Endothelial cell of umbilical vein (primary cell): ENCODE results near the gene DLGAP1. TPM values are rescaled to one million over a fixed set of nuclear protein-coding genes. Genes with fewer than 3 reads are reported as not detected.
A peak's percentile ranks its signal among the peaks of the same experiment; 100 is the strongest.

Source experiments
- BruUV-seq: library from RNA; stranded (reverse); fragments of 400-500 nt; replicated peaks from 2 replicates; lab custom pipeline; 2021; lab: Mats Ljungman, UMichigan
- CTCF ChIA-PET: fragments of 300-600, 350-600 bp; sonication (Branson Sonifier 250); formaldehyde crosslinking; loops from one replicate; lab custom pipeline; 2021; ENCODE audit warnings: antibody characterized with exemption, inconsistent platforms; lab: Charles Lee
- POLR2A ChIA-PET: fragments of 300-600, 350-600 bp; sonication (Branson Sonifier 250); formaldehyde crosslinking; loops from one replicate; lab custom pipeline; 2021; ENCODE audit warnings: antibody characterized with exemption, inconsistent platforms; lab: Charles Lee
- DNase-seq: peaks from one replicate; pipeline ENCODE4 v3.0.0-alpha.2; 2011; ENCODE audit warnings: low read depth, low spot score
- FAIRE-seq: peaks from 2 replicates; lab custom pipeline; 2011; peaks lifted over from hg19 to GRCh38; lab: Jason Lieb, UNC
- H2AFZ ChIP-seq: 2 replicates; pipeline ENCODE4 v1.6.0; 2012; ENCODE audit warnings: low read depth, low read length, control low read depth, inconsistent platforms
- H3K27ac ChIP-seq: 2 replicates; pipeline ENCODE4 v1.5.1; 2011; ENCODE audit warnings: low read depth, mild to moderate bottlenecking, control low read depth, low read length, moderate library complexity; ENCODE audit not compliant: insufficient read depth
- H3K27me3 ChIP-seq, 2 experiments: 2 replicates each; pipeline versions ENCODE4 v1.6.0 to v1.6.1; 2011; ENCODE audit warnings: low read length in 2 of 2, mixed read lengths in 1 of 2; ENCODE audit not compliant: control insufficient read depth in 2 of 2, insufficient read depth in 2 of 2
- H3K36me3 ChIP-seq, 2 experiments: 2 replicates in 1 of 2; 3 replicates in 1 of 2; pipeline ENCODE4 v1.5.1; 2011; ENCODE audit warnings: low read length in 2 of 2, mild to moderate bottlenecking in 1 of 2, moderate library complexity in 1 of 2; ENCODE audit not compliant: control insufficient read depth in 2 of 2, insufficient read depth in 2 of 2; ENCODE audit errors: extremely low read depth in 1 of 2
- H3K4me1 ChIP-seq: 3 replicates; pipeline ENCODE4 v1.5.1; 2011; ENCODE audit warnings: mild to moderate bottlenecking, low read length; ENCODE audit not compliant: control insufficient read depth, insufficient read depth; ENCODE audit errors: extremely low read depth
- H3K4me2 ChIP-seq: 2 replicates; pipeline ENCODE4 v1.6.1; 2011; ENCODE audit warnings: low read length, control low read depth, mixed read lengths; ENCODE audit not compliant: insufficient read depth
- H3K4me3 ChIP-seq, 3 experiments: fragments of 200-600 bp in 1 of 3; sonication (generic), shearing (Covaris generic) in 1 of 3; replicated peaks in 1 of 3; 2 replicates each; pipeline ENCODE4 v1.5.1; 2011 to 2016; ENCODE audit warnings: control low read depth in 3 of 3, low read length in 3 of 3, mild to moderate bottlenecking in 2 of 3, inconsistent platforms in 1 of 3, low read depth in 1 of 3, moderate library complexity in 1 of 3; ENCODE audit not compliant: insufficient read depth in 1 of 3
- H3K79me2 ChIP-seq: 2 replicates; pipeline ENCODE4 v1.6.0; 2012; ENCODE audit warnings: low read length, inconsistent platforms; ENCODE audit not compliant: control insufficient read depth, insufficient read depth
- H3K9ac ChIP-seq: replicated peaks from 2 replicates; pipeline ENCODE3; 2011; ENCODE audit warnings: low read length, control low read depth; ENCODE audit not compliant: insufficient read depth; ENCODE audit errors: extremely low read depth
- H3K9me1 ChIP-seq: replicated peaks from 3 replicates; pipeline ENCODE4 v1.6.0; 2011; ENCODE audit warnings: mild to moderate bottlenecking, low read length; ENCODE audit not compliant: control insufficient read depth, insufficient read depth; ENCODE audit errors: extremely low read depth
- H3K9me3 ChIP-seq: replicated peaks from 2 replicates; pipeline ENCODE4 v1.5.1; 2012; ENCODE audit warnings: low read length, inconsistent platforms; ENCODE audit not compliant: control insufficient read depth, insufficient read depth
- H4K20me1 ChIP-seq: replicated peaks from 2 replicates; pipeline ENCODE3; 2011; ENCODE audit warnings: mild to moderate bottlenecking, low read length; ENCODE audit not compliant: control insufficient read depth, insufficient read depth; ENCODE audit errors: extremely low read depth
- EZH2 ChIP-seq: IDR thresholded peaks from 2 replicates; pipeline ENCODE4 v1.6.1; 2012; ENCODE audit warnings: borderline replicate concordance, low read depth, mild to moderate bottlenecking, moderate library complexity, low read length, inconsistent platforms; ENCODE audit not compliant: severe bottlenecking
- FOS ChIP-seq: IDR thresholded peaks from 2 replicates; pipeline ENCODE4 v1.6.1; 2011; ENCODE audit warnings: mild to moderate bottlenecking, low read length, moderate library complexity, borderline replicate concordance; ENCODE audit not compliant: insufficient read depth
- GATA2 ChIP-seq: IDR thresholded peaks from 2 replicates; pipeline ENCODE4 v1.7.0; 2011; ENCODE audit warnings: low read depth, mild to moderate bottlenecking, moderate library complexity, mixed read lengths, low read length; ENCODE audit not compliant: insufficient read length, insufficient read depth
- JUN ChIP-seq: IDR thresholded peaks from 2 replicates; pipeline ENCODE4 v1.6.1; 2011; ENCODE audit warnings: borderline replicate concordance, low read depth; ENCODE audit not compliant: insufficient read length, insufficient read depth
- MYC ChIP-seq: IDR thresholded peaks from one replicate; pipeline ENCODE4 v1.6.1; 2011; ENCODE audit warnings: mild to moderate bottlenecking, low read depth, low read length
- POLR2A ChIP-seq: IDR thresholded peaks from 2 replicates; pipeline ENCODE4 v1.6.1; 2012; ENCODE audit warnings: low read depth, mild to moderate bottlenecking, control low read depth, low read length
- POLR2AphosphoS5 ChIP-seq: IDR thresholded peaks from 2 replicates; pipeline ENCODE4 v1.6.1; 2012; ENCODE audit warnings: low read depth, mild to moderate bottlenecking, control low read depth, low read length, moderate library complexity; ENCODE audit not compliant: insufficient read depth
- dilution Hi-C: fragments of 300-500 bp; cut with MboI; formaldehyde crosslinking; loops from one replicate; pipeline ENCODE4 v1.15.0; 2019; ENCODE audit warnings: low sequenced_read_pairs; ENCODE audit not compliant: extremely low pct_ligation_motif_present
- intact Hi-C: fragments of 100-400 bp; cut with micrococcal nuclease; formaldehyde crosslinking; loops from one replicate; pipeline ENCODE4 v1.10.0; 2022
- polyA plus RNA-seq, 4 experiments: library from polyadenylated mRNA; depleted of rRNA in 3 of 4; stranded (reverse) in 3 of 4; unstranded in 1 of 4; fragments of >200 nt; gene quantifications; 2 replicates each; pipeline versions ENCODE4 v1.2.1 to v1.2.3, GENCODE V29; 2011 to 2012; ENCODE audit warnings: missing spikeins in 1 of 4
- total RNA-seq: library from RNA; stranded (reverse); gene quantifications from 2 replicates; pipeline ENCODE4 v1.2.3, GENCODE V29; 2021
- TF ChIP-seq, protein P1 (sequence below): IDR thresholded peaks from 2 replicates; pipeline ENCODE4 v1.6.1; 2011; ENCODE audit not compliant: insufficient read depth, insufficient read length
- TF ChIP-seq, protein P2 (sequence below), 2 donors: IDR thresholded peaks; 1 replicate in 1 of 2; 2 replicates in 1 of 2; pipeline ENCODE4 v1.5.1; 2011; ENCODE audit warnings: low read length in 2 of 2, mild to moderate bottlenecking in 2 of 2, moderate library complexity in 2 of 2, control low read depth in 1 of 2, inconsistent platforms in 1 of 2, low read depth in 1 of 2; ENCODE audit not compliant: insufficient read depth in 1 of 2; ENCODE audit errors: extremely low read depth in 1 of 2

Gene DLGAP1
- total and polyA plus RNA-seq, 2 donors (not counting 3 experiments of a cell fraction or from before 2014, with no cell fraction given), result 0.04 TPM; not detected in 1

DNA sequence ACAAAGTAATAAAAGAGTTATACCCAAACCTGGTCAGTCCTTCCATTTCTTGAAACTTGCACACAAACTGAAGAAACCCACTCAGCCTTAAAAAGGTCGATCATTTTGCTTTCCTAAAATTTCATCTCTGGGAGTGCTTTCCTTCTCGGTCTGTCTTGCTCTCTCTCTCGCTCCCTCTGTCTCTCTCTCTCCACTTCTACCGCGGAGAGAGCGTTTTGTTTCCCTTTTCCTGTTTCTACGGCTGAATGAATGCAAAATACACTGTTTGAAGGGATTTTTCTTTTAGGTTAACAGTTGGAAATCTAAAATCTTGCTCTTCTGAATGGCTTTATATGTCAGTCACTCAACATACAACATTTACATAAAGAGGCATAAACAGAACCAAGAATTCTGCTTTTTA, 581.0 kb downstream of the DLGAP1 start:
- CTCF ChIA-PET, result interaction anchor here (2.8 to 4.0 kb wide), 3 partner anchors 103 to 170 kb away, joined by 10 to 16 read pairs (median 11); no protein-coding TSS in a partner anchor
- dilution Hi-C loops, result no loop called here

DNA sequence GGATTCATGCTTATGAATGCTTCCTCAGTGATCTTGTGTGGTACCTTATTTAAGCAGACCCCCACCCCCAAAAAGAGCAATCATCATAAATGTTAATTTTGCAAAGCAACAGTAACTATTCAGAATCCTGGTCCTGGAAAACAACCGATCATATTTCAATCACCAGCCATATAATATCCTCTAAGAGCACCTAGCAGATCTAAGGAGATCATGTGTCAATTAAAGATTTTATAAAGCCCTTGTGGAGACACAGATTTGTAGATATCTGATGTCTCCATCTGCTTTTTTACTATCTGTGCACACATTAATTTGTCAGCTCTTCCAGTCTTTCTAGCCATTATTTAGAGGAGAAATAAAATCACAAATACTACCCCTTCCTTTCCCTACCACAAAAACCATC, 581.4 kb downstream of the DLGAP1 start:
- CTCF ChIA-PET, result no interaction called here
- Histone ChIP-seq H2AFZ (no peak overlapping the region), H3K9me3 (no peaks in the 10 kb centered on the region), H3K4me3 (no peak overlapping the region), H3K27ac (no peak overlapping the region), H3K4me2 (no peak overlapping the region), H3K79me2 (no peaks in the 10 kb centered on the region), H3K9me1 (no peaks in the 10 kb centered on the region), H3K9ac (no peak overlapping the region), H4K20me1 (no peaks in the 10 kb centered on the region), H3K27me3 (peaks cover 8 to 28% of the 10 kb centered on the region in 2 experiments), H3K36me3 (no peaks in the 10 kb centered on the region), H3K4me1 (no peaks in the 10 kb centered on the region)
- no TSS peak for BruUV-seq
- intact Hi-C loops, result loop anchor here (5.0 kb wide), 1 partner anchor 421 kb away; the partner anchor contains the start of gene TGIF1
- dilution Hi-C loops, result no loop called here
- FAIRE-seq (no peak), DNase-seq (no peak)
- POLR2A ChIA-PET, result no interaction called here
- TF ChIP-seq FOS, result no peak
- TF ChIP-seq, protein P1, sequence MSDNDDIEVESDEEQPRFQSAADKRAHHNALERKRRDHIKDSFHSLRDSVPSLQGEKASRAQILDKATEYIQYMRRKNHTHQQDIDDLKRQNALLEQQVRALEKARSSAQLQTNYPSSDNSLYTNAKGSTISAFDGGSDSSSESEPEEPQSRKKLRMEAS, result no peak
- no peak for TF ChIP-seq POLR2AphosphoS5
- no peak for TF ChIP-seq MYC
- TF ChIP-seq EZH2, result no peak
- TF ChIP-seq JUN, result no peak
- TF ChIP-seq, protein P2, sequence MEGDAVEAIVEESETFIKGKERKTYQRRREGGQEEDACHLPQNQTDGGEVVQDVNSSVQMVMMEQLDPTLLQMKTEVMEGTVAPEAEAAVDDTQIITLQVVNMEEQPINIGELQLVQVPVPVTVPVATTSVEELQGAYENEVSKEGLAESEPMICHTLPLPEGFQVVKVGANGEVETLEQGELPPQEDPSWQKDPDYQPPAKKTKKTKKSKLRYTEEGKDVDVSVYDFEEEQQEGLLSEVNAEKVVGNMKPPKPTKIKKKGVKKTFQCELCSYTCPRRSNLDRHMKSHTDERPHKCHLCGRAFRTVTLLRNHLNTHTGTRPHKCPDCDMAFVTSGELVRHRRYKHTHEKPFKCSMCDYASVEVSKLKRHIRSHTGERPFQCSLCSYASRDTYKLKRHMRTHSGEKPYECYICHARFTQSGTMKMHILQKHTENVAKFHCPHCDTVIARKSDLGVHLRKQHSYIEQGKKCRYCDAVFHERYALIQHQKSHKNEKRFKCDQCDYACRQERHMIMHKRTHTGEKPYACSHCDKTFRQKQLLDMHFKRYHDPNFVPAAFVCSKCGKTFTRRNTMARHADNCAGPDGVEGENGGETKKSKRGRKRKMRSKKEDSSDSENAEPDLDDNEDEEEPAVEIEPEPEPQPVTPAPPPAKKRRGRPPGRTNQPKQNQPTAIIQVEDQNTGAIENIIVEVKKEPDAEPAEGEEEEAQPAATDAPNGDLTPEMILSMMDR (IDR thresholded peaks at IDR 0.05; ENCODE audit: extremely low read depth in 1 of 2, insufficient read depth in 1 of 2, low read depth in 1 of 2, low read length in 2 of 2), result no peak
- no peak for TF ChIP-seq POLR2A
- TF ChIP-seq GATA2, result no peak

More for the DNA sequence above, 581.0 kb downstream of the DLGAP1 start:
- Histone ChIP-seq H3K9me3 (no peaks in the 10 kb centered on the region), H3K4me1 (no peaks in the 10 kb centered on the region), H3K79me2 (no peaks in the 10 kb centered on the region), H3K9ac (no peak overlapping the region), H3K4me2 (no peak overlapping the region), H3K27ac (no peak overlapping the region), H3K36me3 (no peaks in the 10 kb centered on the region), H4K20me1 (no peaks in the 10 kb centered on the region), H2AFZ (peak overlapping the region; percentile 56), H3K9me1 (no peaks in the 10 kb centered on the region), H3K27me3 (peaks cover 8 to 28% of the 10 kb centered on the region in 2 experiments), H3K4me3 (no peak overlapping the region)
- BruUV-seq, result no TSS peak
- POLR2A ChIA-PET, result no interaction called here
- TF ChIP-seq EZH2 (no peak), MYC (no peak), POLR2AphosphoS5 (no peak), POLR2A (no peak), FOS (no peak), GATA2 (no peak), JUN (no peak)
- TF ChIP-seq, protein P1, result no peak
- intact Hi-C loops, result loop anchor here (5.0 kb wide), 1 partner anchor 422 kb away; the partner anchor contains the start of gene TGIF1
- DNase-seq (no peak), FAIRE-seq (peak; percentile 35)
